Activated T-helper 1 cell treated with anti-CD3 and anti-CD28 coated beads, Interleukin-2, amount 50 U/mL, for 16 hours (primary cell): ENCODE data around the gene AGBL4.
"Not testable (repeated sequence)": the region's sequence is repeated elsewhere in the genome, so short reads cannot be mapped to it uniquely, and the experiment has no call there.

Source experiments
- DNase-seq, 2 donors: peaks; one replicate each; pipeline ENCODE4 v3.0.0-alpha.2; 2020; ENCODE audit warnings: low read depth in 1 of 2, low spot score in 1 of 2

Gene AGBL4

DNA sequence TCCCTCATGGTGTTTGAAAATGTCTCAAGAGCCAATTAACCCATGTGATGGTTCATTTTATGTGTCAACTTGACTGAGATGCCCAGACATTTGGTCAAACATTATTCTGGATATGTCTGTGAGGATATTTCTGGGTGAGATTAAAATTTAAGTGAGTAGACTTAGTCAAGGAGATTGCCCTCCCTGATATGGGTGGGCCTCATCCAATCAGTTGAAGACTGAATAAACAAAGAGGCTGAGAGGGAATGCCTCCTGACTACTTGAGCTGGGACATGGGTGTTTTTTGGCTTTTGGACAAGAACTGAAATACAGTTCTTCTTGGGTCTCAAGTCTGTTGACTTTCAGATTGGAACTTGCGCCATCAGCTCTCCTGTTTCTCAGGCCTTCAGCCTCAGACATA is 1462.3 kb downstream of the AGBL4 start:
- DNase-seq = no peak

DNA sequence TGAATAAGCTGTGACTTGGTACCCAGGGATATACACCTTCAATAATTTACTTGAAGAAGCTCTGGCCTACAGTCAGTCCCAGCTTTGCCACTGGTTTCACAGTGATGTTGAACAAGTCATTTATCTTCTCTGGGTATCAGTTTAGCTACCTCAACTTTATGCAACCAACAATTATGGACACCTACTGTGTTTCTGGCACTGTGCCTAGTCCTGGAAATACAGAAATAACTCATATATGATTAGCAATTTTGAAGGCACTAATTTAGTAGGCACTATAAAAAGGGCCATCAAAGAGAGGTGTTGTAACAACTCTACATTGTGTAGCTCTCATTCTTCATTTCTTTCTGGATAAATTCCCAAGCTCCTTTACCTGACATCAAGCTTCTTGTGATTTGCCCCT is 1463.2 kb downstream of the AGBL4 start:
- DNase-seq = no peak

DNA sequence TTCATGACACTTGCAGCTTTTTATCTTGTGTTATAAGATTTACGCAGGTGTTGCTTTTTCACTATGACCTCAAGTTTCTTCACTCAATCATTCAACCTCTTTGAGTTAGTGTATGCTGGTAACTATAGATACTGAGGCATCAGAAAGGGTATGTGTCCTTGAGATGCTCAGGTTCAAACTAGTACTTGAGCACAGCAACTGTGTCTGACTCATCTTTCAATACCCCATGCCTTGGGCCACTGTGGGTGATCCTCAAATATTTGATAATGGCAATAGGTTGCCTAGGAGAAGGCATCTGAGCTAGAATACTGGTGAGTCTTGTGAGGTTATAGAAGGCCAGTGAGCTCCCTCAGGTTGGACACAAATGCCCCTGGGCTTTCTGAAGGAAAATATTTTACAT is 1463.6 kb downstream of the AGBL4 start:
- no peak for DNase-seq

DNA sequence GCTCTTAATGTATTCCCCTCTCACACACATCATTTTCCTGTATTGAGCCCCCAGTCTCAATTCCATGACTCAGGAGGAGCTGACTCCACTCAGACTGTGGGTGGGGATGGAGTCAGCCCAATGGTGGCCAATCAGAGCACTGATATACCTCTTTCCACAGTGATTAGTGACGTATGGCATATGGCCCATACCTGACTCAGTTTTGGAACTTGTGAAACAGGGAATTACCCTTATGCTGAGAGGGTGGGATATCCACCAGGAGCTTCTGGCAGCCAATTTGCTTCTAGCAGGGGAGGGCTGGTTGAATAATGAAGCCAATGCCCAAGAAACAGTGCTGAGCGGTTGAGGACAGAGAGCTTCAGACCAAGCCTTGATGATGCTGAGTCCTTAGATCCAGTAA is 1465.4 kb downstream of the AGBL4 start:
- no peak for DNase-seq

DNA sequence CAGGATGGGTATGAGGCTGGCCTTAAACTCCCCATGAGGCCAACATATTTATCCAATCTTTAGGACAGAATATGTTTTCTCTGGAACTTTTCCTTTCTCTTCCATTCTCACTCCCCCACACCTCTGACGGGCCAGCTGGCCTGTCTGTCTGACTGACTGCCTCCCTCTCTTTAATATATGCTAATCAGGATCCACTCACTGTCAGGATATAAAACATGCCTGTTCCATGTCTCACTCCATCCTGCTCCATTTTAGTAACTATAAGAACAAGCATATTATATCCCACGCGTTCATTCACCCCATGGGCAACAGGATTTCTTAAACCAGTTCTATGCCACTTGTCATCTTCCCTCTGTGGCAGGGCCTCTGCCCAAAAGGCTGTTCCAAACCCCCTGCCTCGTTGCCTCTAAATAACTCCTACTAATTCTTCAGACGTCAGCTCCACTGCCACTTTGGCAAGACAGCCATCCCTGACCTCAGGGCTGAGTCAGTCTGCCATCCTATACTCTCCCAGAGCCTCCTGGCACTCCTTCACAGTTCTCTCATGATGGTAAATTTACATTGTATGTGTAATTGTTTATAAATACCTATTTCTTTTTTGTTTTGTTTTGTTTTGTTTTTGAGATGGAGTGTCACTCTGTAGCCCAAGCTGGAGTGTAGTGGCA is 1467.4 kb downstream of the AGBL4 start:
- no peak for DNase-seq

DNA sequence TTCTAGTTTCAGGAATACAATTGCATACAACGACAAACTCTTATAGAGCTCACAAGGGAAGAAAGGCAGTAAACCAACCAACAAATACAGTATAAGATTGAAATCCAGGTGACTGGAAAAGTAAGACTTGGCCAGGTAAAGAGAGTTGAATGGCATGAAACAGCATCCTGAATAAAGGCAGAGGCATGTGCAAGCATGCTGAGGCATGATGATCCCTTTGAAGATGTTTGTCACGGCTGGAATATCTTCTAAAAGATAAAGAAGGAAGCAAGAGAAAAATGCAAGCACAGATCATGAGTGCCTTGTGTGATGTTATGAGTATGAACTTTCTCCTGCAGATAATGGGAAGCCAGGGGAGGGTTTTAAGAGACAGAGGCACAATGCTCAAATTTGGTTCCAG is 1468.5 kb downstream of the AGBL4 start:
- no peak for DNase-seq

DNA sequence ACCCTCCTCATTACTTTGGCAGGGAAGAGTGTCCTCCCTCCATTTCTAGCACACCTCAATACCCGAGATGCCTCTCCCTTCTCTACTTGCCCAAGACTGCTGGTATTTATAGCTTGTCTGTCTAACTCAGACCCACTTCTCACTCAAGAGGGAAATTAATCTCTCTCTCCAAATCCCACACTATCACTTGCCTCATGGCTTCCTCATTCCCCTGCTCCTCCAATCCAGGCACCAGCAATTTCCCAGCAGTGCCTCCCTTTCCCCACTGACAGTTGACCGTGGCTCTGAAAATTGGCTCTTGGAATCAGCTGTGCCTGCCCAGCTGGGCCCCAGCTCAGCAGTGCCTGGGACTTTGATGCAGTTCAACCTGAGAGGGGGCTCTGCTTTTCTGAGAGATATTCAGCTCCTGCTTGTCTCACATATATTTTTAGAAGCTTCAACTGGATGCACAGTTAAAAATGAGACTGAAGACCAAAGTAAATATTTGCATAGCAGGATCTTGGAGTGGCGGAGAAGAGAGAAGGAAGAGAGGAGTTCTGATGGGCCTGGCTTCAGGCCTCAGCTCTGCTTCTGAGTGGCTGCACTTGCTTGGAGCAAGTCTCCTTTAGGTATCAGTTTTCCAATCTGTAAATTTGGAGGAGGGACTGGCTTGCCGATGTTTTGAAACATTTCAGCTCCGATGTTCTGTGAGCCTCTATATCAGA is 1470.7 kb downstream of the AGBL4 start:
- DNase-seq = no peak

DNA sequence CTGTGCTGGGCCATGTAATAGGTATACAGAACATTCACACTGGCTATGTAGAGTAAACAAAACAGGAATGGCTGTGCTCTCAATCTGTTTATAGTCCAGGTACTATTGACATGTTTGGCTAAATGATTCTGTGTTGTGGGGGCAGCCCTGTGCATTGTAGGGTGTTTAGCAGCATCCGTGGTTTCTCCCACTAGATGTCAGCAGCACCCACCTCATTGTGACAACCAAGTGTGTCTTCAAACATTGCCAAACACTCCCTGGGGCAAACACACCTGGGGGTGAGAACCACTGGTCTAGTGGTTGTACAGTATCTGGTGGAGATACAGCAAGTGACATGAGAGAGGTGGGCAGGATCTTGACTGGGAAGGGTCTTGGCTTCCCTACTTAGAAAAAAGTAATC is 1471.3 kb downstream of the AGBL4 start:
- DNase-seq = no peak

DNA sequence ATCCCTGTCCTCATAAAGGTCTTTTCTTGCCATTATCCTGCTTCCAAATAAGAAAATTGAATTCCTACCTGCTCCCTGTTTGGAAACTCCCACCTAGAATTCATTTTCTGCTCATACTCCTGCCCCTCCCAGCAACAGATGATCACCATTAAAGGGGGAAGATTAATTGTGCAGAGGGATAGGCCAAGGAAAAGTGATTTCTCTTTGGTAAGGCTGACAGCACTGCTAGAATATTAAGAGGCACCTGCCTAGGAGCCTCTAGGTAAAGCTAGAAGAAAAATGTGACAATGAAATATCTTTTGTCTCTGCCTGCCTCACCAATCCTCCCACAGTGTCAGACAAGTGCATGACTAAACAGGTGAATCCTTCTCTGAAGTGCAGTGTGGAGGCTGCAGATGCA is 1474.8 kb downstream of the AGBL4 start:
- no peak for DNase-seq

DNA sequence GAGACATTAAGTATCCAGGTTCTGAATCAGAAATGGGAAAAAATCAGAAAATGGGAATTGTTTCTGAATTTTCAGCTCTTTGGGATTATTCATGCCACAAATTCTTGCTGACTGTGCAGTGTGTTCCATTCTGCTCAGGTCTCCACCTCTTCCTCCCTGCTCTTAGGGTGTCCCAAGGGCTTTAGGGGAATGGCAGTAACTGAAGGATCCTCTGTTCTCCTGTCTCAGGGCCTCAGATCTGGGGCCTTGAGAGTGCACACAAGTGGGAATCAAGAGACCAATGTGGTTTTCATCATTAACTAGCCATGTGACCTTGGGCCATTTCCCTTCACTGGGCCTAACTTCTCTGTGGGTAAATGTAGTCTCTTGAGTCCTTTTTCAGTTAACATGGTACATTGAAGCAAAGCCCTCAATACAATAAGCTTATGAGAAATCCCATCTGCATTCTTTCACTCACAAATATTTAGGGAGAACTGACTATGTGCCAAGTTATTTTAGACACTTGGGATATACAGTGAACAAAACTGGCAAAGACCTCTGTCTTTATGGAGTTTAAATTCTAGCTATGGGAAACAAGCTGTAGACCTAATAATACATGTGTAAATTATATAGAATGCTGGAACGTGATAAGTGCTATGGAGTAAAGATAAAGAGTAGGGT is 1476.1 kb downstream of the AGBL4 start:
- no peak for DNase-seq

DNA sequence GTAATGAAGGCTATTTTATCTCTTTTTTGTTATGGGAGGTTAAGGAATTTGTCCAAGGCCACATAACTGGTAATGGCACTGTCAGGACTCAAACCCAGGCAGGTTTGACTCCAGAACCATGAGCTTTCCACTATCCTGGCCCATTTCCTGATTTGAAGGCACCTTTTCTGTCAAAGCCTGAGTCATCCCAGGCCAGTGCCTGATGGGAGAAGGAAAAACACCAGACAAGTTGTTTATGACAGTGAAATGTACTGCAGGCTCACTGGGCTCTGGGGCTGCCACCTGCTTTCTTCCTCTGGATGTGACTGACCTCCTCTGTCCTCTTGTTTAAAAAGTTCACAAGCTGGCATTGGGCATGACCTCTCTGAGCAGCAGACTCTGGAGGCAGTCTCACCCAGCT is 1479.9 kb downstream of the AGBL4 start:
- no peak for DNase-seq

DNA sequence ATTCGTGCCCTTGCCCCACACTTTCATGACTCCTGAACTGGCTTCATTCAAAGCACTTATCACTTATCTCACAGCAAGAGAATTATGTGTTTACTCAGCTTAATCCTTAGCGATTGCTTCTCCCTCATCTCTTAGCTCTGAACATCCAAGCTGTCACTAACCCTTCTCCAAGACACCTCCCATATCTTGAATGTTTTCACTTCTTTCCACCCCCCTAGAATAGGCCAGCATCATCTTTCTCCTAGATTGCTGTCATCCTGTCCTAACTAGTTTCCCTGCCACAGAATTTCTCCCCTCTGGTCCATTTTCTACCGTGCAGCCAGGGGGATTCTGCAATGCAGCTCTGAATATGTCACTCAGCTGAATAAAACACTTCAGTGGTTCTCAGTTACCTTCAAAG is 1483.2 kb downstream of the AGBL4 start:
- DNase-seq = no peak

DNA sequence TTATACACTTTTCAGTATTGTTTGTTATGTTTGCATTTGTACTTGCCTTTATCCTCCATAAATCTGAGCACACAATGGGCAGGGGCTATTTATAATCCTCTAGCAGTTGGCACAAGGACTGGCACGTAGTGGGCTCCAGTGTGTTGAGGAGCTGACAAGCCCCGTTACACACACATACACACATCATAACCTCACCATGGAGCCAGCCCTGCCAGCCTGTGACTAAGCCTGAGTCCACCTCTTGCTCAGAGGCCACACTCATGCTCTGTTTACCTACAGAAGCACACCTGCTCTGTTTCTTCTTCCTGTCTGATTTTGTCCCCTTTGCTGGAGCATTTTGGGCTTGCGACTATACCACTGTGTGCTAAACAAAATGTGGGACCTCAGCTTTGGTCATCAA is 1487.3 kb downstream of the AGBL4 start:
- DNase-seq = no peak

DNA sequence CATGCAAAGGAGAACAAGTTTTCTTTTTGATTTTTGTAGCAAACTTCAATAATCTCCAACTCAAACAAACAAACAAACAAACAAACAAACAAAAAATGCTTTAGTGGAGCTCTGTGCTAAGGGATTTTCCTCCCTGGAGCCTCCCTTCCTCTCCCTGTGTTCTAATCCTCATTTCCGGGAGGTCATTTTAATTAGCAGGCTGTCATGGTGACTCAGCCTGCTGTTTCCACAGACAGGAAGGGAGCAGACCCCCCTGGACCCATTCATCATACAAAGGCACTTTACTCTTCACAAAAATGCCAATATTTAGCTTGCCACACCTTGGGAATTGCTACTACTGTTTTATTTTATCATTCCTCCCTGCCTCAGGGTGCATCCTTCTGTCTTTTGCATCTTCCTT is 1490.8 kb downstream of the AGBL4 start:
- DNase-seq = no peak

DNA sequence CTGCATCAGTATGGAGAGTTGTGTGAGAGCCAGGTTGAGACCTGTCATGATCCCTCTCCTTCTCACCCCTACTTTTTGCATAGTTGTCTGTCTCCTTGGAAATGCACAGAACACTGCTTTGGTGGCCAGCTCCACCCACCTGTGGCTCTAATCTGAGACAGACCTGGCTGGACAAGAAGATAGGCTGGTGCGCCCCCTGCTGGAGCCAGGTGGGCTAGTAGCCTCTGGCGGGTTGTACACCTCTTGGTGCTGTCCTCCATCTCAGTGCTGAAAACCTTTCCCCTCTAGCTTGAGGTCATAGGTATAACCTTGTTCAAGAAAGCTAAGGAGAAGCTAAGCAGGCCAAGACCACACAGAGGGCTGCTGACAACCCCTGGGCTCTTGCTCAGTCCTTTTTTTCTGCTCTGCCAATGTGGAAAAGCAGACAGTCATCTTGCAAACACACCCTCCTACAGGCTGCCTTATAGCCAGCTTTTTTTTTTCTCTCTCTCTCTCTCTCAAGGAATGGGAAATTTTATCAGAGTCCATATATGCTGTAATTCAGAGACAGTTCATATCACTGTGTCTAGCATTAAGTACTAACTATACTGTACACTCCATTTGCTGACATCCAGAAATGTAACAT is 1492.9 kb downstream of the AGBL4 start:
- DNase-seq = no peak

DNA sequence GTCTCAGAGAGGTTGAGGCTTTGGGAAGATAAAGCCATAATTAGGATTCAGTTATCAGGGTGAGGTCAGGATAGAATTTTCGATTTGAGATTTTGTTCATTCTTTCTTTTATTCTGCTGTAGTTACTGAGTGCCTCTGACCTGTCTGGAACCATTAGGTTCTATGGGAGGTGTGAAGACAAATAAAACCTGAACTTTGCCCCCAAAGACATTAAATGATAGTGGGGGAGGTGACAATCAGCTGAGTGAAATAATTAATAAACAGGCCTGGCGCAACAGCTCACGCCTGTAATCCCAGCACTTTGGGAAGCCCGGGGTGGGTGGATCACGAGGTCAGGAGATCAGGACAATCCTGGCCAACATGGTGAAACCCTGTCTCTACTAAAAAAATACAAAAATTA is 1496.7 kb downstream of the AGBL4 start:
- no peak for DNase-seq

DNA sequence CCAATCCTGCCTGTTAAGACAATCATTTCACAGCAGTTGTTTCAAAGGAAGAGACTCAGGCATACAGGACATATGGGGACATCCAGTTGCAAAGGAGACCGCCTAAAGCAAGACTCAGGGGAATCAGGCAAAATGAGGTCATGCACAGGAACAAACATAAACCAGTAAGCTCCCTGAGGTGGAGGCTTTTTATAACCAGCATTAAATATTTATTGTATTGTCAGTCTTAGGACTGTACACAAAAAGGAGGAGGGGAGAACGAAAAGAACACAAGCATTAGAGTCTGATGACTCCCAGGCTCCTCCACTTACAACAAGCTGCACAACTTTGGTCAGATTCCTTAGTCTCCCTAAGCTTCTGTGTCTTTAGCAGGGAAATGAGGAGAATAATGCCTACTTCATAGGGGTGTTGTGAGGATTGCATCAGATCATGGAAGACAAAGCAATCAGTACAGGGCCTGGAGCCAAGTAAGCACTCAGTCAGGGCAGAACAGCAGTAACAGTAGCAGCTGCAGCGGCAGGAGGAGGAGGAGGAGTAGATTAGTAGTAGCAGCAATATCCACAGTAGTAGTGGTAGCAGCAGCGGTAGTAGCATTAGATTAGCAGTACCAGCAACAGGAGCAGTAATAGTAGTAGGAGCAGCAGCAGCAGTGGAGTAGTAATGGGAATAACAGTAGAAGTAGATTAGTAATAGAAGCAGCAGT is 1497.6 kb downstream of the AGBL4 start:
- no peak for DNase-seq

DNA sequence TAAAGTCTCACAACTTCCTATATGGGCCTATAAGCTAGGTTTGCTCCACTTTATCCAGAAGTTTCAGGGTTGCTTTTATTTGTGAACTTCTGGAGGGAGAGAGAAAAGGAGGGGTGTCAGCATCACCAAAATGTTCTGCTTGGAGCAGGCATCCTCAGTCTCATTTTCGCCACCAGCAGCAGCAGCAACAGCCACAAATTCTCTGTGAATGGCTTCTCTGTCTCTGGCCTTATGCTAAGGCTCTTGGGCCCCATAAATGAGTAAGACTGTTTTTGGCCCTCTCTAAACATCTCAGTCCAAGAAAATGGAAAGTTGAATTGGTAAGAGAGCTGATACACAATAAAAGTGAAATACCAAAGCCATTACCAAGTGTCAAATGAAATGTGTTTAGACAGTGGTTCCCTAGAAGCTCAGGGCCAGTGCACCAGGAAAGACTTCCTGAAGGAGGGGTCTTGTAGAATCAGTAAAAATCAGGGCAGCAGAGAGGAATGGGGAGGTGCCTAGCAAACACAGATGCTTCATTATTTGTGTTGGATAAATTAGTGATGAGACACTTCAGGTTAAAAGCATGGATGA is 1498.8 kb downstream of the AGBL4 start:
- DNase-seq = no peak

DNA sequence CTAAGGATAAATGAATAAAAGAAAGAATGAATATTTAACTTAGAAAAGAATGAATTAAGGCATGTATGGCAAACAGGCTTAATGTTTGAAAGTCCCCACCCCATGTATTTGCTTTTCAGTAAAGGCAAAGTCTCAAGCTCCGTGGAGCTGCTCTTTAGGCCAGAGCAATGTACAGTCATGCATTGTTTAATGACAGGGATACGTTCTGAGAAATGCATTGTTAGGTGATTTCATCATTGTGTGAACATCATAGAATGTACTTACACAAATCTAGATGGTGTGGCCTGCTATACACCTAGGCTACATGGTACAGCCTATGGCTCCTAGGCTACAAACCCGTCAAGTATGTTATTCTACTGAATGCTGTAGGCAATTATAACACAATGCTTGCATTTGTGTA is 1500.2 kb downstream of the AGBL4 start:
- DNase-seq = no peak

DNA sequence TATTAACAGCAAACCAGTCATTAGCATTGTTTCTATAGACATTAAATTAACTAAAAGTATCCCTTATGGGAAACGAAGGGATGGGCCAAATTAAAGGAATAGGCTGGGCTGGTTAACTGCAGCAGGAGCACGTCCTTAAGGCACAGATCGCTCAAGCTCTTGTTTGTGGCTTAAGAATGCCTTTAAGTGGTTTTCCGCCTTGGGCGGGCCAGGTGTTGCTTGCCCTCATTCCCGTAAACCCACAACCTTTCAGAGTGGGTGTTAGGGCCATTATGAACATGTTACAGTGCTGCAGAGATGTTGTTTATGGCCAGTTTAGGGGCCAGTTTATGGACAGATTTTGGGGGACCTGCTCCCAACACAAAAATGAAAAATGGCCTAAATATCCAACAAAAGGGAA is 1503.9 kb downstream of the AGBL4 start:
- not testable (repeated sequence) for DNase-seq

DNA sequence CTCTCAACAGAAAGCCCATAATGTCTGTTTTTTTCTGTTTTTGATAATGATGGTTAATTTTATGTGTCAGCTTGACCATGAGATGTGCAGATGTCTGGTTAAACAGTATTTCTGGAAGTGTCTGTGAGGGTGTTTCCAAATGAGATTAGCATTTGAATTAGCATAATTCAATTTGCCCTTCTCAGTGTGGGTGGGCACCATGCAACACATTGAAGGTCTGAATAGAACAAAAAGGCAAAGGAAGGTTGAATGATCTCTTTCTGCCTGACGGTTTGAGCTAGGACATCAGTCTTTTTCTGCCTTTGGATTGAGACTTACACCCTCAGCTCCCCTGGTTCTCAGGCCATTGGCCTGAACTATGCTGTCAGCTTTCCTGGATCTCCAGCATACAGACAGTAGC is 1516.9 kb downstream of the AGBL4 start:
- DNase-seq = no peak
